Measurements from ENCODE around the gene MYO9A.

Gene MYO9A

DNA sequence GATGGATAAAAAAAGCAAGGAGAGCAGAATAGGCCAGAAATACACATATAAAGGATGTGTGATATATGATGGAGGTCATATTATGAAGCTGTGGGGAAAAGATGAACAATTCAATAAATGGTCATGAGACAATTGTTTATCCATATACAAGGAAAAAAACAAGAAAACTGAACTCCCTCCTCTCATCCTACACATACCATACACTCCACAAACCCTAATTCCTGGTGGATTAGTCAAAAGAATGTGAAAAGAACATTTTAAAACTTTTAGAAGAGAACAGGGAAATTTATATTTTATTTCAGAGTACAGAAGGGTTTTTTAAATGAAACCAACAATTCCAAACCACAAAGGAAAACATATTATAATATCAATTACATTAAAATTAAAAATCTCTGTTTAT is 342.1 kb downstream of the MYO9A start:
- no peak for TF ChIP-seq ZFX (IDR thresholded peaks at IDR 0.05; ENCODE audit: borderline replicate concordance)
- TF ChIP-seq, protein P1, sequence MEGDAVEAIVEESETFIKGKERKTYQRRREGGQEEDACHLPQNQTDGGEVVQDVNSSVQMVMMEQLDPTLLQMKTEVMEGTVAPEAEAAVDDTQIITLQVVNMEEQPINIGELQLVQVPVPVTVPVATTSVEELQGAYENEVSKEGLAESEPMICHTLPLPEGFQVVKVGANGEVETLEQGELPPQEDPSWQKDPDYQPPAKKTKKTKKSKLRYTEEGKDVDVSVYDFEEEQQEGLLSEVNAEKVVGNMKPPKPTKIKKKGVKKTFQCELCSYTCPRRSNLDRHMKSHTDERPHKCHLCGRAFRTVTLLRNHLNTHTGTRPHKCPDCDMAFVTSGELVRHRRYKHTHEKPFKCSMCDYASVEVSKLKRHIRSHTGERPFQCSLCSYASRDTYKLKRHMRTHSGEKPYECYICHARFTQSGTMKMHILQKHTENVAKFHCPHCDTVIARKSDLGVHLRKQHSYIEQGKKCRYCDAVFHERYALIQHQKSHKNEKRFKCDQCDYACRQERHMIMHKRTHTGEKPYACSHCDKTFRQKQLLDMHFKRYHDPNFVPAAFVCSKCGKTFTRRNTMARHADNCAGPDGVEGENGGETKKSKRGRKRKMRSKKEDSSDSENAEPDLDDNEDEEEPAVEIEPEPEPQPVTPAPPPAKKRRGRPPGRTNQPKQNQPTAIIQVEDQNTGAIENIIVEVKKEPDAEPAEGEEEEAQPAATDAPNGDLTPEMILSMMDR (IDR thresholded peaks at IDR 0.05): no peak
- no peak overlapping the region for H3K27ac ChIP-seq

DNA sequence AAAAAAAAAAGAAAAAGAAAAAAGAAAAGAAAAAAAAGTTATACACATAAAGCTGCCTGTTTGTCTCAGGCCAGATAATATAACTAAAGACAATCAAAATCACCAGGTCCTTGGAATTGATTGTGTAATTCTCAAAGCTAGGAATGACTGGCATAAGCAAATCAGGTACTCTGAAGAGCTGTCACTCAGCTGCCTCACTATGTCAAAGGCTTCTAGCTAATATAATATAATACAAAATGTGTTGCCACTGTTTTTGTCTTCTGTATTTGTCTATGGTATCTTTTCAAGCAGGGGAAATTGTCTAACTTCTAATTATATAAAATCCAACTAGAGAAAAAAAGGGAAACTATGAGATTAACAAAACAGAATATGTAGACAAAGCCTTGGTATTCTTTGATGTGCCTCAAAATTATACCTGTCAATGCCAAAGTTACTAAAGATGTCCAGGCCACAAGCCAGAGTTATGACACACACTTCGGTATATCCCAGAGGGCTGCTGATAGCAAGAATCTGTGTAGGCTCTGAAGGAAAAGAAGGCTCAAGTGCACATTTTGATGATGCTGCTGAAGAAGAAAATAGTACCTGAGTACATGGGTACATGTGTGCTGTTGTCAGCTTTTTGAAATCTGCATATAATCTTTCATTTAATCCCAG is 344.6 kb downstream of the MYO9A start:
- no peak overlapping the region for H3K27ac ChIP-seq
- TF ChIP-seq ZFX (IDR thresholded peaks at IDR 0.05; ENCODE audit: borderline replicate concordance): no peak
- TF ChIP-seq, protein P1 (IDR thresholded peaks at IDR 0.05): no peak

Data from 22Rv1 (cell line).